GM12878 (cell line): ENCODE measurements around the gene KIRREL2.

Experiments
- ATF2 ChIP-seq: IDR thresholded peaks from 2 replicates; pipeline ENCODE4 v1.6.1; 2012; ENCODE audit warnings: low read length, inconsistent platforms
- DPF2 ChIP-seq: fragments of 450-650 bp; IDR thresholded peaks from 2 replicates; pipeline ENCODE4 v1.6.1; 2017; ENCODE audit warnings: mild to moderate bottlenecking
- HDAC6 ChIP-seq: fragments of 200-600 bp; sonication (generic); IDR thresholded peaks from one replicate; pipeline ENCODE4 v1.8.0; 2017; ENCODE audit warnings: antibody characterized with exemption; ENCODE audit not compliant: unreplicated experiment
- KAT2A ChIP-seq: conservative IDR thresholded peaks from 2 replicates; pipeline ENCODE4 v1.6.1; 2011; ENCODE audit warnings: low read depth, low read length; ENCODE audit not compliant: control insufficient read depth
- MYC ChIP-seq: IDR thresholded peaks from 2 replicates; pipeline ENCODE4 v1.6.1; 2011; ENCODE audit warnings: mild to moderate bottlenecking, low read length, moderate library complexity, inconsistent platforms; ENCODE audit not compliant: insufficient read depth, insufficient replicate concordance, insufficient read length, severe bottlenecking
- RFX5 ChIP-seq: IDR thresholded peaks from 2 replicates; pipeline ENCODE4 v1.6.1; 2011; ENCODE audit warnings: low read depth, low read length, improper control_type of control experiment
- TF ChIP-seq, protein P1 (sequence below): IDR thresholded peaks from 2 replicates; pipeline ENCODE4 v1.6.1; 2012; ENCODE audit warnings: mild to moderate bottlenecking, low read depth, low read length
- TF ChIP-seq, protein P2 (sequence below), 3 experiments: IDR thresholded peaks in 2 of 3; conservative IDR thresholded peaks in 1 of 3; 2 replicates each; pipeline ENCODE4 v1.5.1; 2011; ENCODE audit warnings: low read depth in 3 of 3, low read length in 3 of 3, mild to moderate bottlenecking in 3 of 3, control low read depth in 2 of 3, moderate library complexity in 2 of 3, inconsistent platforms in 1 of 3, mixed read lengths in 1 of 3; ENCODE audit not compliant: control insufficient read depth in 2 of 3, insufficient read depth in 1 of 3; ENCODE audit errors: extremely low read depth in 1 of 3

DNA sequence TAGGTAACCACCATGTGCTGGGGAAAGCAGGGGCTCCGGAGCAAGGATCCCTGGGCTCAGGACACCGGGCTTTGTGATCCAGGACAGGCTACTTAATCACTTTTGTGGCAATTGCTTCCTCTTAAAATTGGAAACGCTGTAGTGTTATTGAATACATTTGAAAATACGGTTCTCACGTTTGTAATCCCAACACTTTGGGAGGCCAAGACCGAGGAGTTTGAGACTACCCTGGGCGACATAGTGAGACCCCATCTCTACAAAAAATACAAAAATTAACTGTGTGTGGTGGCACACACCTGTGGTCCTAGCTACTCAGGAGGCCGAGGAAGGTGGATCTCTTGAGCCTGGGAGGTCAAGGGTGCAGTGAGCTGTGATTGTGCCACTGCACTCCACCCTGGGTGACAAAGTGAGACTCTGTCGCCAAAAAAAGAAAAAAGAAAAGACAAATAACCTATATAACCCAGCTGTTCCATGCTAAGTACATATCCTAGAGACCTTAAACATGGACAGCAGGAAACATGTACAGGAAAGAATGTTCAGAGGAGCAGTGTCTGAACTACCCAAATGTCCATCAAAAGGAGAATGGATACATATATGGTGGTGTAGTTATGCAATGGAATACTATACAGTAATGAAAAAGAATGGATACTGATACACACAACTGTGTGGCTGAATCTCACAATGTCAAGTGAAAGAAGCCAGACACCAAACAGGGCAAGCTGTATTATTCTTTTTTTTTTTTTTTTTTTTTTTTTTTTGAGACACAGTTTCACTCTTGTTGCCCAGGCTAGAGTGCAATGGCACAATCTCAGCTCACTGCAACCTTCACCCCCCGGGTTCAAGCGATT is 43.4 kb upstream of the KIRREL2 start:
- TF ChIP-seq KAT2A (no peak), HDAC6 (no peak), MYC (no peak), DPF2 (no peak), ATF2 (no peak), RFX5 (no peak)
- TF ChIP-seq, protein P1, sequence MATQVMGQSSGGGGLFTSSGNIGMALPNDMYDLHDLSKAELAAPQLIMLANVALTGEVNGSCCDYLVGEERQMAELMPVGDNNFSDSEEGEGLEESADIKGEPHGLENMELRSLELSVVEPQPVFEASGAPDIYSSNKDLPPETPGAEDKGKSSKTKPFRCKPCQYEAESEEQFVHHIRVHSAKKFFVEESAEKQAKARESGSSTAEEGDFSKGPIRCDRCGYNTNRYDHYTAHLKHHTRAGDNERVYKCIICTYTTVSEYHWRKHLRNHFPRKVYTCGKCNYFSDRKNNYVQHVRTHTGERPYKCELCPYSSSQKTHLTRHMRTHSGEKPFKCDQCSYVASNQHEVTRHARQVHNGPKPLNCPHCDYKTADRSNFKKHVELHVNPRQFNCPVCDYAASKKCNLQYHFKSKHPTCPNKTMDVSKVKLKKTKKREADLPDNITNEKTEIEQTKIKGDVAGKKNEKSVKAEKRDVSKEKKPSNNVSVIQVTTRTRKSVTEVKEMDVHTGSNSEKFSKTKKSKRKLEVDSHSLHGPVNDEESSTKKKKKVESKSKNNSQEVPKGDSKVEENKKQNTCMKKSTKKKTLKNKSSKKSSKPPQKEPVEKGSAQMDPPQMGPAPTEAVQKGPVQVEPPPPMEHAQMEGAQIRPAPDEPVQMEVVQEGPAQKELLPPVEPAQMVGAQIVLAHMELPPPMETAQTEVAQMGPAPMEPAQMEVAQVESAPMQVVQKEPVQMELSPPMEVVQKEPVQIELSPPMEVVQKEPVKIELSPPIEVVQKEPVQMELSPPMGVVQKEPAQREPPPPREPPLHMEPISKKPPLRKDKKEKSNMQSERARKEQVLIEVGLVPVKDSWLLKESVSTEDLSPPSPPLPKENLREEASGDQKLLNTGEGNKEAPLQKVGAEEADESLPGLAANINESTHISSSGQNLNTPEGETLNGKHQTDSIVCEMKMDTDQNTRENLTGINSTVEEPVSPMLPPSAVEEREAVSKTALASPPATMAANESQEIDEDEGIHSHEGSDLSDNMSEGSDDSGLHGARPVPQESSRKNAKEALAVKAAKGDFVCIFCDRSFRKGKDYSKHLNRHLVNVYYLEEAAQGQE, result no peak
- TF ChIP-seq, protein P2, sequence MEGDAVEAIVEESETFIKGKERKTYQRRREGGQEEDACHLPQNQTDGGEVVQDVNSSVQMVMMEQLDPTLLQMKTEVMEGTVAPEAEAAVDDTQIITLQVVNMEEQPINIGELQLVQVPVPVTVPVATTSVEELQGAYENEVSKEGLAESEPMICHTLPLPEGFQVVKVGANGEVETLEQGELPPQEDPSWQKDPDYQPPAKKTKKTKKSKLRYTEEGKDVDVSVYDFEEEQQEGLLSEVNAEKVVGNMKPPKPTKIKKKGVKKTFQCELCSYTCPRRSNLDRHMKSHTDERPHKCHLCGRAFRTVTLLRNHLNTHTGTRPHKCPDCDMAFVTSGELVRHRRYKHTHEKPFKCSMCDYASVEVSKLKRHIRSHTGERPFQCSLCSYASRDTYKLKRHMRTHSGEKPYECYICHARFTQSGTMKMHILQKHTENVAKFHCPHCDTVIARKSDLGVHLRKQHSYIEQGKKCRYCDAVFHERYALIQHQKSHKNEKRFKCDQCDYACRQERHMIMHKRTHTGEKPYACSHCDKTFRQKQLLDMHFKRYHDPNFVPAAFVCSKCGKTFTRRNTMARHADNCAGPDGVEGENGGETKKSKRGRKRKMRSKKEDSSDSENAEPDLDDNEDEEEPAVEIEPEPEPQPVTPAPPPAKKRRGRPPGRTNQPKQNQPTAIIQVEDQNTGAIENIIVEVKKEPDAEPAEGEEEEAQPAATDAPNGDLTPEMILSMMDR (IDR thresholded peaks at IDR 0.05 in 2 of 3, conservative IDR thresholded peaks at IDR 0.05 in 1 of 3; ENCODE audit: control insufficient read depth in 2 of 3, extremely low read depth in 1 of 3, insufficient read depth in 1 of 3, low read depth in 3 of 3, low read length in 3 of 3), result no peak
